MM.1S (cell line): ENCODE measurements around the gene SAMSN1.

Experiments
- EZH2 ChIP-seq: fragments of 300-600 bp; sonication (generic); optimal IDR thresholded peaks from 2 replicates; pipeline ENCODE3; 2017; ENCODE audit warnings: low read depth, mild to moderate bottlenecking, antibody characterized with exemption, low read length, mixed read lengths
- EZH2phosphoT487 ChIP-seq: fragments of 300-600 bp; sonication (generic); IDR thresholded peaks from 2 replicates; pipeline ENCODE4 v1.6.1; 2018; ENCODE audit warnings: antibody characterized with exemption, low read length

- TF ChIP-seq EZH2phosphoT487 (no peak), EZH2 (no peak)
Observed at GRCh38 chr21:14583629-14584255, 37.6 kb upstream of the SAMSN1 start.
